ENCODE data around the gene MSH4.
"Not testable (repeated sequence)": the region's sequence is repeated elsewhere in the genome, so short reads cannot be mapped to it uniquely, and the experiment has no call there.

Gene MSH4

DNA sequence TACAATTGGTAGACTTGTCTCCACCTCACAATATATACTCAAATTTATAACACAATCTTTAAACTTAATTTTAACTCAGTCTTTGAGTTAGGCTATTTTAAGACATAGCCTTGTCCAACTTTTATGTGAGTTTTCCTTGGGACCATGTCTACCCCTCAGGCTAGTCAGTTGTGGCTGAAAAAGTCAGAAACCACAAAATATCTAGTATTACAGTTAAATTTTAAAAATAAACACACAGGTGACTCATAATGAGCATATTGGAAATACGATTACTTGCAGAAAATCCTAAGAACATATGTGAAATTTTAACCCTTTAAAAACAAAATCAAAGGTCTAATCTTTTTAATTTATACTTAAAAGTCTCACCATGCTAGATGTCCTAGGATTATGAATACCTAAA is 140.4 kb downstream of the MSH4 start:
- DNase-seq (ENCODE audit: low read depth in 3 of 3), result no peak

DNA sequence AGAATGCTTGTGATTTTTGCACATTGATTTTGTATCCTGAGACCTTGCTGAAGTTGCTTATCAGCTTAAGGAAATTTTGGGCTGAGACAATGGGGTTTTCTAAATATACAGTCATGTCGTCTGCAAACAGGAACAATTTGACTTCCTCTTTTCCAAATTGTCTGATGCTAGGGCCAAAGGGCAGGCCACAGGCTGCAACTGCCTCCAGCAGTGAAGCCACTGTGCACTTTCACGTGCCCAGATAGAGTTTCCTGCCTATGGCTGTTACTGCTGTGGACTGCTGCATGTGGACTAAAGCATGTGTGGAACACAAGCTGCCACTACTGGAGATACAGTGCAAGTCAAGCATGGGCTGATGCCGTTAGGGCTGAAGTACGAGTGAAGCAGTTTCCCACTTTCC is 146.4 kb downstream of the MSH4 start:
- DNase-seq (ENCODE audit: low read depth in 3 of 3), result not testable (repeated sequence)

DNA sequence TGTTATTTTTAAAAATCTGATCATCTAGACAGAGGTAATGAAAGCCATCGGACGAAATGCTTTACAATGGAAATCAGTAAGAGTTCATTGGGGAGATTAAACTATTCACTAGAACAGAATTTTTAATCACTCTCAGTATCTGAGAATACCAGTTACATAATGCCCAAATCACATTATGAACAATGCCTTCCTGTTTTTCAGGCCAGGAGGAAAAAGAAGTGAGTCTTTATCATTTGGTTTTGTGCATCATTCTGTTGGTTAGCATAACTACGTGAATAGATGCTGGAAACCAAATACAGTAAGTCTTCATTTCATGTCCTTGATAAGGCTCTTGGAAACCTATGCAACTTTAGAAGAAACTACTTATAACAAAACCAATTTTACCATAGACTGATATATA is 153.5 kb downstream of the MSH4 start:
- no peak for DNase-seq (ENCODE audit: low read depth in 3 of 3)

DNA sequence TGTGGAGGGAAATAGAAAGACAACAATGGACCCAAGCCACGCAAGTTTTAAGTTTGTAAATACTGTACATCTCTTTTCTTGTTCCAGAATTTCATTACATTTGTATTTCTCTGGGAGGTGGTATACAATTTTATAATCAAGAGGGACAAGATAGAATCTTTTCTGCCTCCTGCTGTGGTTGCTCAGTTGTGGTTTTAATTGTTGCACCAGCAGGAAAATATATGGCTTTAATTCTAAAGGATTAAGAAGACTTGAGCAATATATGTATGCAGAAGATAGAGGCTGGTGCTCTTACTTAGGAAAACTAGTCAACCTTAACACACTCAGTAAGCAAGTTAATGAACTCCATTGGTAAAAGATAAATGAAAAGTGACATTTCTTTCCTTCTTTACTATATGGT is 155.3 kb downstream of the MSH4 start:
- no peak for DNase-seq (ENCODE audit: low read depth in 3 of 3)

DNA sequence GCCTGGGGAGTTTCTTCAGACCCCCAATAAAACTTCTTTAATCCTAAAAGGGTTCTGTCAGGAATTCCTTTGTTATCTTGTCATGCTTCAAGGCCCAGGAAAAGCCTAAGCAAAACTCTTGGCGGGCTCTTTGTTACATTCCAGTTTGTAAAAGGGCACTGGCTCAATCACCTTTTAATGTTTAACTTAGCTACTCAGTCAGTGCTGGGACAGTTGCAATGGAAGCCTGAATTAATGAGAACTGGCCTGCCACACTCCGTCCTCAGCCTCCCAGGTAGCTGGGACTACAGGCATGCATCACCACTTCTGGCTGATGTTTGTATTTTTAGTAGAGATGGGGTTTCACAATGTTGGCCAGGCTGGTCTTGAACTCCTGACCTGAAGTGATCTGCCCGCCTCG is 156.8 kb downstream of the MSH4 start:
- DNase-seq (ENCODE audit: low read depth in 3 of 3), result no peak

DNA sequence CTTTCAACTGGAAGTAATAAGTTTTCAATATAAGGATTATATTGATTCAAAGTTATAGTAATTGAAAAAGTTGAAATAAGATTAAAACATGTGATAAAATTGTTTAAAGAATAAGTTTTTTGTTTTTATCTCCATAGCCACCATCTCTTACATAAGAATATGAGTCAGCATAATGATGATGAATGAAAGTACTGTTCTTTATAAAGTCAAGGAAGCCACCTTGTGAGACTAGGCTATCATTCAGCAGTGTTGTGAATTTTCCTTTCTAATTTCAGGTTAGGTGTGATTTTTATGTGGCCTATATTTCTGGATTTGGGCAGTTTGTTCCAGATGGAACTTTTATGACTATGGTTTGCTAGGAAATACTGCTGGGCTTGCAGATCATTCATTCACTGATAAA is 157.9 kb downstream of the MSH4 start:
- no peak for DNase-seq (ENCODE audit: low read depth in 3 of 3)
